Inflammatory macrophage treated with lipopolysaccharide for 1 hour (primary cell): ENCODE measurements around the gene CNOT1.
"Not testable (repeated sequence)": the region's sequence is repeated elsewhere in the genome, so short reads cannot be mapped to it uniquely, and the experiment has no call there.

Experiments
- DNase-seq, 2 donors: peaks; one replicate each; pipeline ENCODE4 v3.0.0-alpha.2; 2020 to 2022

Gene CNOT1

GRCh38 chr16:58579587-58579986 is 50.0 kb downstream of the CNOT1 start:
- no peak for DNase-seq

GRCh38 chr16:58578642-58579041 is 51.0 kb downstream of the CNOT1 start:
- DNase-seq: no peak

- no peak for DNase-seq
Observed at GRCh38 chr16:58577141-58577540, 52.5 kb downstream of the CNOT1 start.

- no peak for DNase-seq
Observed at GRCh38 chr16:58574895-58575294, 54.7 kb downstream of the CNOT1 start.

GRCh38 chr16:58565697-58566096 is 63.9 kb downstream of the CNOT1 start:
- not testable (repeated sequence) for DNase-seq

- no peak for DNase-seq
Observed at GRCh38 chr16:58563775-58564174, 65.9 kb downstream of the CNOT1 start.

- DNase-seq: no peak
Observed at GRCh38 chr16:58563235-58563634, 66.4 kb downstream of the CNOT1 start.

- no peak for DNase-seq
Observed at GRCh38 chr16:58556678-58557077, 72.9 kb downstream of the CNOT1 start.

- no peak for DNase-seq
Observed at GRCh38 chr16:58551496-58551895, 78.1 kb downstream of the CNOT1 start.

- no peak for DNase-seq
Observed at GRCh38 chr16:58548378-58548777, 81.2 kb downstream of the CNOT1 start.

GRCh38 chr16:58543685-58544084 is 85.9 kb downstream of the CNOT1 start:
- no peak for DNase-seq

GRCh38 chr16:58542291-58542690 is 87.3 kb downstream of the CNOT1 start:
- DNase-seq: no peak

GRCh38 chr16:58541711-58542110 is 87.9 kb downstream of the CNOT1 start:
- no peak for DNase-seq

- DNase-seq: no peak
Observed at GRCh38 chr16:58537124-58537906, 92.3 kb downstream of the CNOT1 start.

- no peak for DNase-seq
Observed at GRCh38 chr16:58536278-58536677, 93.3 kb downstream of the CNOT1 start.

- no peak for DNase-seq
Observed at GRCh38 chr16:58535100-58535499, 94.5 kb downstream of the CNOT1 start.

GRCh38 chr16:58533751-58534470 is 95.7 kb downstream of the CNOT1 start:
- DNase-seq: no peak

GRCh38 chr16:58532414-58532813 is 97.2 kb downstream of the CNOT1 start:
- no peak for DNase-seq

GRCh38 chr16:58530179-58530578 is 99.4 kb downstream of the CNOT1 start:
- no peak for DNase-seq

GRCh38 chr16:58519707-58520106 is 109.9 kb downstream of the CNOT1 start:
- no peak for DNase-seq

GRCh38 chr16:58518980-58519368 is 110.7 kb downstream of the CNOT1 start:
- DNase-seq: no peak

GRCh38 chr16:58518083-58518979 is 111.3 kb downstream of the CNOT1 start:
- DNase-seq: no peak

- no peak for DNase-seq
Observed at GRCh38 chr16:58516768-58517107, 112.9 kb downstream of the CNOT1 start.
